Progenitor cell of endocrine pancreas (in vitro differentiated cells): ENCODE results near the gene HIRA. TPM values are rescaled to one million over a fixed set of nuclear protein-coding genes. Genes with fewer than 3 reads are reported as not detected.
"Not testable (repeated sequence)": the region's sequence is repeated elsewhere in the genome, so short reads cannot be mapped to it uniquely, and the experiment has no call there.

Experiments
- DNase-seq: peaks from one replicate; pipeline ENCODE4 v3.0.0; 2021; ENCODE audit warnings: low spot score; ENCODE audit not compliant: unreplicated experiment
- H3K27ac Mint-ChIP-seq: 2 replicates; pipeline ENCODE4 v1.8.0; 2021; ENCODE audit warnings: mild to moderate bottlenecking, moderate library complexity, mixed read lengths
- H3K27me3 Mint-ChIP-seq: 2 replicates; pipeline ENCODE4 v1.8.0; 2021; ENCODE audit warnings: mixed read lengths
- H3K36me3 Mint-ChIP-seq: 2 replicates; pipeline ENCODE4 v1.8.0; 2022; ENCODE audit warnings: mixed read lengths; ENCODE audit not compliant: insufficient read depth
- H3K4me1 Mint-ChIP-seq: 2 replicates; pipeline ENCODE4 v1.8.0; 2021; ENCODE audit warnings: low read depth, mixed read lengths
- H3K4me3 Mint-ChIP-seq: 2 replicates; pipeline ENCODE4 v1.8.0; 2021; ENCODE audit warnings: low read depth, mild to moderate bottlenecking, moderate library complexity, mixed read lengths
- H3K9me3 Mint-ChIP-seq: 2 replicates; pipeline ENCODE4 v1.8.0; 2021; ENCODE audit warnings: low read depth, mixed read lengths
- total RNA-seq: library from RNA; stranded (reverse); gene quantifications from 2 replicates; pipeline ENCODE4 v1.2.1, GENCODE V29; 2021
- TF ChIP-seq, protein P1 (sequence below): fragments of 200-600 bp; sonication (generic); IDR thresholded peaks from one replicate; pipeline ENCODE4 v1.5.0; 2021; ENCODE audit warnings: antibody characterized with exemption, mild to moderate bottlenecking; ENCODE audit not compliant: unreplicated experiment

HIRA gene
- total RNA-seq, 1 donor from 2014 or later: 45.3 TPM

DNA sequence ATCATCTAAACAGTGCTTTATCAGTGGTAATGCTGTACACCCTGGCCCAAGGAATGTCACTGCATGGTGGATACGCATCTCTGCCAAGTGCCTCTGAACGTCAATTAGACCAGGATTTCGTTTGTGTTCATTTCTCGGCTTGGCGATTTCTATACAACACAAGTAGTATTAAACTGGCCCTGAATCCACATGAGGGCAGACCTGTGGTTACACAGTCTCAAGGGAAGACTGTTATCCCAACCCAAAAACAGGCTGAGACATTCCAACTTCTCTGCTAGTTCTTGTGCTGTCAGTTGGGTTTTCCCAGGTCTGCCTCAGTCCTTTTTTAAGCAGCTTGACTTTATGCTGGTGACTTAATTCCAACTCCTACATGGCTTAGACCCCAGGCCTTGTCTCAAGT, 58.1 kb downstream of the HIRA start:
- H3K4me1 Mint-ChIP-seq: no peaks in the 10 kb centered on the region
- H3K36me3 Mint-ChIP-seq: peaks cover 21% of the 10 kb centered on the region
- H3K27ac Mint-ChIP-seq: no peak overlapping the region
- H3K4me3 Mint-ChIP-seq: no peak overlapping the region
- DNase-seq: no peak
- H3K27me3 Mint-ChIP-seq: no peaks in the 10 kb centered on the region
- TF ChIP-seq, protein P1, sequence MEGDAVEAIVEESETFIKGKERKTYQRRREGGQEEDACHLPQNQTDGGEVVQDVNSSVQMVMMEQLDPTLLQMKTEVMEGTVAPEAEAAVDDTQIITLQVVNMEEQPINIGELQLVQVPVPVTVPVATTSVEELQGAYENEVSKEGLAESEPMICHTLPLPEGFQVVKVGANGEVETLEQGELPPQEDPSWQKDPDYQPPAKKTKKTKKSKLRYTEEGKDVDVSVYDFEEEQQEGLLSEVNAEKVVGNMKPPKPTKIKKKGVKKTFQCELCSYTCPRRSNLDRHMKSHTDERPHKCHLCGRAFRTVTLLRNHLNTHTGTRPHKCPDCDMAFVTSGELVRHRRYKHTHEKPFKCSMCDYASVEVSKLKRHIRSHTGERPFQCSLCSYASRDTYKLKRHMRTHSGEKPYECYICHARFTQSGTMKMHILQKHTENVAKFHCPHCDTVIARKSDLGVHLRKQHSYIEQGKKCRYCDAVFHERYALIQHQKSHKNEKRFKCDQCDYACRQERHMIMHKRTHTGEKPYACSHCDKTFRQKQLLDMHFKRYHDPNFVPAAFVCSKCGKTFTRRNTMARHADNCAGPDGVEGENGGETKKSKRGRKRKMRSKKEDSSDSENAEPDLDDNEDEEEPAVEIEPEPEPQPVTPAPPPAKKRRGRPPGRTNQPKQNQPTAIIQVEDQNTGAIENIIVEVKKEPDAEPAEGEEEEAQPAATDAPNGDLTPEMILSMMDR: no peak
- H3K9me3 Mint-ChIP-seq: no peaks in the 10 kb centered on the region

DNA sequence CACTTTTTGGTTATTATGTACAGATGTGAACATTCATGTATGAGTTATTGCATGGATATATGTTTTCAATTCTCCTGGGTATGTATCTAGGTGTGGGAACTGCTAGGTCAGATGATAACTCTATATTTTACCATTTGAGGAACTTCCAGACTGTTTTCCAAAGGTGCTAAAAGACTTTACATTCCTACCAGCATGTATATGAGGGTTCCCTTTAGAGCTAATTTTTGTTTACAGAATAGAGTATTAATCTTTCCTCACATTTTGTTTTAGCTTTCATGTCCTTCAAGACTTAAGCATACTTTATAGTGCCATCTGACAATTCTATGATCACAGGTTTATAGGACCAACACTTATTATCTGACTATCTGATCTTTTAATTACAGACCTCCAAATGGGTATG, 59.6 kb downstream of the HIRA start:
- Mint-ChIP-seq H3K4me3 (no peak overlapping the region), H3K4me1 (no peaks in the 10 kb centered on the region), H3K9me3 (no peaks in the 10 kb centered on the region), H3K27me3 (no peaks in the 10 kb centered on the region), H3K36me3 (peaks cover 22% of the 10 kb centered on the region), H3K27ac (no peak overlapping the region)
- DNase-seq: no peak
- TF ChIP-seq, protein P1: no peak

DNA sequence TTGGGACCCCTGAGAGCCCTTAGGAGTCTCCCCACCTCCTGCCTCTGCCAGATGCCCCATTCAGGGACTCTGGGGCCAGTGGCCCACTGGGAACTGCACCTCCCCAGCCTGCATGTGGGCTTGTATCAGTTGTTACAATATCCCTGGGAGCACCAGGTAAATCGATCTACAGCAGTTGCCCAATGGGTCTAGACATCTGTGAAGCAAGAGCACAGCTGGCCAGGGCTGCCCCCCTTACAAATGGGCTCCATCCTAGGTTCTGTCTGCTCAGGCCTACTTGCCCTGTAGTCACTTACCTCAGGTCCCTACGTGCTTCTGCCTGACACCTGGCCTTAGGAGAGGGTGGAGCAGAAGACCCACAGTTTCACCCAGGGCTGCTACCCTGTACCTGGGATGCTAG, 62.7 kb downstream of the HIRA start:
- Mint-ChIP-seq H3K4me1 (no peaks in the 10 kb centered on the region), H3K27ac (no peak overlapping the region), H3K36me3 (peaks cover 15% of the 10 kb centered on the region), H3K4me3 (no peak overlapping the region), H3K27me3 (no peaks in the 10 kb centered on the region), H3K9me3 (no peaks in the 10 kb centered on the region)
- TF ChIP-seq, protein P1: no peak
- no peak for DNase-seq

DNA sequence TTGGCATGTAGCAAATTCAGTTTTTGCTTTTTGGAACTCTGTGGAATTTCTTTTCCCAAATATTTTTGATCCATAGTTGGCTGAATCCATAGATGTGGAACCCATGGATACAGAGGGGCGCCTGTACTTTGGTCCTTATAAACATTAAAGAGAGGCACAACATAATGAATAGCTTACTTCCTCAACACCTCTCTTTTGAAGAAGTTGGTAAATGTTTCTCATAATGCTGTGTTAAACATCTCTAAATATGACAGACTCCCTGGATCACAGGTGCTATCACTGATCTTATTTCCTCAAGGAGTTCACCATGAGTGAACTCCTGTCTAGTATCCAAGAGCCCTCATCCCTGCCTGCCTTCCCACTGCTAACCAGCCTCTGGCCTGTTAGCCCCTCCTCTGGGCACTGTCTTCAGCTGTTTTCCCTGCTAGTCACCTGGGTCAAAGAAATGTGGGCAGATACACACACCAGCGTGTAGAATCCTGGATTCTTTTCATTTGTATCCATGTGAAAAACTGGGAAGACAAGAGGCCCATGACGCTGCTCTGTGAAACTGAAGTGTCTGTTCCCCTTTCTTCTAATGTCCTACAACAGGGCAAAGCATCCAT, 63.7 kb downstream of the HIRA start:
- no peaks in the 10 kb centered on the region for H3K9me3 Mint-ChIP-seq
- no peak overlapping the region for H3K27ac Mint-ChIP-seq
- DNase-seq: no peak
- H3K4me1 Mint-ChIP-seq: no peaks in the 10 kb centered on the region
- H3K27me3 Mint-ChIP-seq: no peaks in the 10 kb centered on the region
- no peak overlapping the region for H3K4me3 Mint-ChIP-seq
- H3K36me3 Mint-ChIP-seq: peaks cover 12% of the 10 kb centered on the region
- TF ChIP-seq, protein P1: no peak

DNA sequence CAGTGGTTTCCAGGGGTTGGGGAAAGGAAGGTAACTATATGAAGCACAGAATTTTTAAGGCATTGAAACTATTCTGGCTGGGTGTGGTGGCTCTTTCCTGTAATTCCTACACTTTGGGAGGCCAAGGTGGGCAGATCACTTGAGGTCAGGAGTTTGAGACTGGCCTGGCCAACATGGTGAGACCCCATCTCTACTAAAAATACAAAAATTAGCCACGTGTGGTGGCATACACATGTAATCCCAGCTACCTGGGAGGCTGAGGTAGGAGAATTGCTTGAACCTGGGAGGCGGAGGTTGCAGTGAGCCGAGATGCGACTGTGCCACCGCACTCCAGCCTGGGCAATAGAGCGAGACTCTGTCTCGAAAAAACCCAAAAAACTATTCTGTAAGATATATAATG, 68.0 kb downstream of the HIRA start:
- H3K4me1 Mint-ChIP-seq, H3K4me3 Mint-ChIP-seq, DNase-seq, H3K9me3 Mint-ChIP-seq, H3K27me3 Mint-ChIP-seq, H3K27ac Mint-ChIP-seq: not testable (repeated sequence)
- H3K36me3 Mint-ChIP-seq: peaks cover 22% of the 10 kb centered on the region

DNA sequence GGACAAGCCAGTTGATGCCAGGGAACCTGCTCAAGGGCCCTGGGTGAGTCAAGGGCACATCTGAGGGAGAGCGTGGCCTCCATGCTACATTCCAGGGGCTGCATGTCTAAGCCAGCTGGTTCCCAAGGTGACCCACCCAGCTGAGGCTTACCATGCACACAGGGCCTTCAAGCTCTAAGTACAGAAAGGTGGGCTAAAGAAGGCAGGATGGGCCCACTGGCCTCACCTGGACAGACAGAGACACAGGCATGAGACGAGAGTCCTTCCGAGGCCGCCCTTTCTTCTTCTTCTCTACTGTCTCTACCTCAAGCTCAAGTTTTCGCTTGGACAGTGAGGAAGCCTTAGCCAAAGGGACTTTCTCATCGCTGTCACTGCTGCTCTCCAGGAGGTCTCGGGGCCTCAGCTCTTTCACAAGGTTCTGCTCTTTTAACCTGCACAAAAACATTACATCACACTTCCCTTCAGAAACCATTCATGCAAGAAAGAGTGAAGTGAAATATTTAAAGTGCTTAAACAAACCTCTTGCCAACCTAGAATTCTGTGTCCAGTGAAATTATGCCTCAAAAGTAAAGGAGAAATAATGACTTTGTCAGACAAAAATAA, 69.9 kb downstream of the HIRA start:
- DNase-seq: no peak
- H3K4me3 Mint-ChIP-seq: no peak overlapping the region
- TF ChIP-seq, protein P1: no peak
- peak overlapping the region; percentile 59 for H3K27ac Mint-ChIP-seq
- no peaks in the 10 kb centered on the region for H3K9me3 Mint-ChIP-seq
- H3K4me1 Mint-ChIP-seq: peaks cover 2% of the 10 kb centered on the region
- H3K36me3 Mint-ChIP-seq: peaks cover 21% of the 10 kb centered on the region
- no peaks in the 10 kb centered on the region for H3K27me3 Mint-ChIP-seq
